DOHH2 (cell line): ENCODE measurements around the gene PRKCD.

Source experiments
- H3F3A ChIP-seq: fragments of 200-600 bp; sonication (generic), shearing (Covaris generic); 2 replicates; pipeline ENCODE4 v1.6.0; 2016; ENCODE audit warnings: antibody characterized with exemption, mild to moderate bottlenecking; ENCODE audit not compliant: control insufficient read depth, insufficient read depth
- H3K27ac ChIP-seq: fragments of 200-600 bp; sonication (generic); 2 replicates; pipeline ENCODE4 v1.5.1; 2014; ENCODE audit warnings: low read depth, mild to moderate bottlenecking, low read length, moderate library complexity
- H3K27me3 ChIP-seq: fragments of 200-600 bp; sonication (generic); 2 replicates; pipeline ENCODE4 v1.6.1; 2014; ENCODE audit warnings: mild to moderate bottlenecking, low read length, mixed read lengths; ENCODE audit not compliant: control insufficient read depth
- H3K36me3 ChIP-seq: fragments of 200-600 bp; sonication (generic); 2 replicates; pipeline ENCODE4 v1.6.1; 2014; ENCODE audit warnings: mild to moderate bottlenecking, low read length, moderate library complexity, mixed read lengths; ENCODE audit not compliant: control insufficient read depth
- H3K4me1 ChIP-seq: fragments of 200-600 bp; sonication (generic); 2 replicates; pipeline ENCODE4 v1.6.1; 2014; ENCODE audit warnings: mild to moderate bottlenecking, low read length, mixed read lengths; ENCODE audit not compliant: control insufficient read depth
- H3K4me2 ChIP-seq: fragments of 200-600 bp; sonication (generic); 2 replicates; pipeline ENCODE4 v1.6.0; 2014; ENCODE audit warnings: mild to moderate bottlenecking, low read length, moderate library complexity
- H3K4me3 ChIP-seq: fragments of 200-600 bp; sonication (generic); 2 replicates; pipeline ENCODE4 v1.5.1; 2014; ENCODE audit warnings: mild to moderate bottlenecking, low read length, mixed read lengths
- H3K79me2 ChIP-seq: fragments of 200-600 bp; sonication (generic); 2 replicates; pipeline ENCODE4 v1.6.1; 2014; ENCODE audit warnings: mild to moderate bottlenecking, low read length, mixed read lengths; ENCODE audit not compliant: control insufficient read depth
- H3K9me2 ChIP-seq: fragments of 200-600 bp; sonication (generic); replicated peaks from 2 replicates; pipeline ENCODE4 v1.6.1; 2014; ENCODE audit warnings: mild to moderate bottlenecking, low read length, mixed read lengths; ENCODE audit not compliant: control insufficient read depth
- H3K9me3 ChIP-seq: fragments of 200-600 bp; sonication (generic); 2 replicates; pipeline ENCODE4 v1.6.1; 2014; ENCODE audit warnings: antibody characterized with exemption, low read length, mixed read lengths; ENCODE audit not compliant: control insufficient read depth, insufficient read depth
- H4K20me1 ChIP-seq: fragments of 200-600 bp; sonication (generic); 2 replicates; pipeline ENCODE4 v1.6.0; 2014; ENCODE audit warnings: low read depth, mild to moderate bottlenecking, antibody characterized with exemption, low read length, moderate library complexity; ENCODE audit not compliant: control insufficient read depth, insufficient read depth
- CTCF ChIP-seq: fragments of 200-600 bp; sonication (generic); IDR thresholded peaks from one replicate; pipeline ENCODE4 v1.5.1; 2014; ENCODE audit warnings: antibody characterized with exemption, mild to moderate bottlenecking, low read depth, low read length; ENCODE audit not compliant: poor library complexity, severe bottlenecking
- EZH2phosphoT487 ChIP-seq: fragments of 200-600 bp; sonication (generic); IDR thresholded peaks from 2 replicates; pipeline ENCODE4 v1.6.1; 2017; ENCODE audit warnings: borderline replicate concordance, mild to moderate bottlenecking, antibody characterized with exemption, low read length, moderate library complexity, mixed read lengths

PRKCD gene

GRCh38 chr3:53226841-53227407 lies 65.9 kb downstream of the PRKCD start:
- no peaks in the 10 kb centered on the region for H3K27me3 ChIP-seq
- H3K9me2 ChIP-seq, result no peaks in the 10 kb centered on the region
- no peak overlapping the region for H3K4me2 ChIP-seq
- no peak overlapping the region for H3K4me3 ChIP-seq
- TF ChIP-seq EZH2phosphoT487 (no peak), CTCF (no peak)
- no peaks in the 10 kb centered on the region for H3K9me3 ChIP-seq
- no peaks in the 10 kb centered on the region for H3K4me1 ChIP-seq
- no peaks in the 10 kb centered on the region for H4K20me1 ChIP-seq
- H3K27ac ChIP-seq, result no peak overlapping the region
- H3F3A ChIP-seq, result peaks cover 22% of the 10 kb centered on the region
- H3K79me2 ChIP-seq, result no peaks in the 10 kb centered on the region
- peaks cover 95% of the 10 kb centered on the region for H3K36me3 ChIP-seq

DNA sequence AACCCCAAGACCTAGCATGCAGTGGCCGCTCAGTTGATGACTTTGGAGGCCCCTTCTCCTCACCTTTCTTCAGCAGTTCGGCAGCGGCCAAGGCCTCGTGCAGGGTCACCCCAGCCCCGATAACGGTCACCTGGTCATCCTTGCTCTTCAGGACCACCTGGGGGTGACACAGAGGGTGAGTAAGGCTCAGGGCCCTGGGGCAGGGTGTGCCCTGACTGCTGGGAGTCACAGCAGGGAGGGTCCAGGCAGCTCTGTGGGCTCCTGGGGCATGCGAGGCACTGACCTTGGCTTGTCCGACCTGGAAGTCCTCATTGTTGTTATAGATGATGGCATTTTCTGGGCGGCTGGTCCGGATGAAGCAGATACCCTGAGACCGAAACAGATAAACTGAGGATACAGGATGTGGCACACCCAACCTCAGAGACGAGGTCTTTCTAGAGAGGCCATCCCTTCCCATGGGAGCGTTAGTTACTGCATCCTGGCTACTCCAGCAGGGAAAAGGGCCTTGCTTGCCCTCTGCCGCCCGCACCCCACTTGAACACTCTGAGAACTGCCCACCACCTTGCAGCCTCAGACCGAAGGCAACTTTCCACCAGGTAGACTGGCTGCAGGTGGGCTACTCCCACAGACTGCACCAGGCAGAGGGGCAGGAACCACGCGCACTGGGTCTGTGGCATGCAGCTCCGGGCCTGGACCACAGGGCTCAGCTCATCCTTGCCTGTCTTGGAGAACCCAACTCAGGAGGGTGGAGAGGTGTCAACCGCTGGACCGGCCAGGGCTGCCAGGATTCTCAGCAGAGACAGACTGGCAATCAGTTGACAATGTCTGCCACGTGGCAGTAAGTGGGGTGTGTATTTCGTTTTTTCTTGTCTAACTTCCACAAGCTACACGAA lies 67.2 kb downstream of the PRKCD start:
- TF ChIP-seq EZH2phosphoT487, result no peak
- no peak for TF ChIP-seq CTCF
- Histone ChIP-seq H3K9me2 (no peaks in the 10 kb centered on the region), H3K4me3 (no peak overlapping the region), H3K4me1 (no peaks in the 10 kb centered on the region), H3K9me3 (no peaks in the 10 kb centered on the region), H3K27me3 (no peaks in the 10 kb centered on the region), H3F3A (peaks cover 22% of the 10 kb centered on the region), H3K36me3 (peaks cover 100% of the 10 kb centered on the region), H3K79me2 (no peaks in the 10 kb centered on the region), H3K27ac (no peak overlapping the region), H4K20me1 (no peaks in the 10 kb centered on the region), H3K4me2 (no peak overlapping the region)

GRCh38 chr3:53229171-53229570 lies 68.2 kb downstream of the PRKCD start:
- H3K4me1 ChIP-seq, result no peaks in the 10 kb centered on the region
- H3K36me3 ChIP-seq, result peaks cover 100% of the 10 kb centered on the region
- H3K27me3 ChIP-seq, result no peaks in the 10 kb centered on the region
- H3F3A ChIP-seq, result peaks cover 20% of the 10 kb centered on the region; the same call in 1 of the 2 replicates
- no peaks in the 10 kb centered on the region for H3K9me3 ChIP-seq
- H3K27ac ChIP-seq, result no peak overlapping the region
- no peak overlapping the region for H3K4me2 ChIP-seq
- no peak overlapping the region for H3K4me3 ChIP-seq
- no peaks in the 10 kb centered on the region for H4K20me1 ChIP-seq
- H3K9me2 ChIP-seq, result no peaks in the 10 kb centered on the region
- H3K79me2 ChIP-seq, result no peaks in the 10 kb centered on the region
- TF ChIP-seq EZH2phosphoT487 (no peak), CTCF (no peak)
